ENCODE data around the gene XPO4.
"Not testable (repeated sequence)": the region's sequence is repeated elsewhere in the genome, so short reads cannot be mapped to it uniquely, and the experiment has no call there.

GRCh38 chr13:20876802-20877201 is 25.7 kb downstream of the XPO4 start:
- not testable (repeated sequence) for TF ChIP-seq SIN3A (conservative IDR thresholded peaks at IDR 0.05 in 1 of 2, IDR thresholded peaks at IDR 0.05 in 1 of 2; ENCODE audit: low read depth in 1 of 2, low read length in 2 of 2); E2F6 (IDR thresholded peaks at IDR 0.05)
